ENCODE measurements around the gene PLCG1.

Gene PLCG1

GRCh38 chr20:41200446-41201202 is 63.3 kb downstream of the PLCG1 start:
- H3K36me3 ChIP-seq (ENCODE audit: insufficient read depth, low read length) = no peaks in the 10 kb centered on the region; the same call in 1 of the 2 replicates
- DNase-seq (ENCODE audit: low read depth, low spot score) = no peak
- H3K9ac ChIP-seq (ENCODE audit: insufficient read length) = no peak overlapping the region
- TF ChIP-seq EZH2 (IDR thresholded peaks at IDR 0.05) = no peak
- TF ChIP-seq POLR2AphosphoS5 (IDR thresholded peaks at IDR 0.05; ENCODE audit: borderline replicate concordance, low read depth, low read length) = no peak
- TF ChIP-seq FOXP2 (optimal IDR thresholded peaks at IDR 0.05; ENCODE audit: control extremely low read depth, extremely low read length, insufficient read depth) = no peak
- H3K27ac ChIP-seq = no peak overlapping the region
- H3K9me3 ChIP-seq (ENCODE audit: low read depth, low read length) = peaks cover 9% of the 10 kb centered on the region; the same call in 1 of the 2 replicates
- no peak overlapping the region for H3K4me3 ChIP-seq

- peaks cover 9% of the 10 kb centered on the region; the same call in 1 of the 2 replicates for H3K9me3 ChIP-seq (ENCODE audit: low read depth, low read length)
- no peaks in the 10 kb centered on the region; the same call in 1 of the 2 replicates for H3K36me3 ChIP-seq (ENCODE audit: insufficient read depth, low read length)
- H3K9ac ChIP-seq (ENCODE audit: insufficient read length) = no peak overlapping the region
- TF ChIP-seq FOXP2 (optimal IDR thresholded peaks at IDR 0.05; ENCODE audit: control extremely low read depth, extremely low read length, insufficient read depth) (no peak), EZH2 (IDR thresholded peaks at IDR 0.05) (no peak), POLR2AphosphoS5 (IDR thresholded peaks at IDR 0.05; ENCODE audit: borderline replicate concordance, low read depth, low read length) (no peak)
- no peak overlapping the region for H3K4me3 ChIP-seq
- no peak for DNase-seq (ENCODE audit: low read depth, low spot score)
- no peak overlapping the region for H3K27ac ChIP-seq
Measured at GRCh38 chr20:41201760-41202159, 64.4 kb downstream of the PLCG1 start.

- TF ChIP-seq POLR2AphosphoS5 (IDR thresholded peaks at IDR 0.05; ENCODE audit: borderline replicate concordance, low read depth, low read length) (no peak), FOXP2 (optimal IDR thresholded peaks at IDR 0.05; ENCODE audit: control extremely low read depth, extremely low read length, insufficient read depth) (no peak), EZH2 (IDR thresholded peaks at IDR 0.05) (no peak)
- no peak overlapping the region for H3K9ac ChIP-seq (ENCODE audit: insufficient read length)
- H3K36me3 ChIP-seq (ENCODE audit: insufficient read depth, low read length) = no peaks in the 10 kb centered on the region; the same call in 1 of the 2 replicates
- no peak overlapping the region for H3K27ac ChIP-seq
- DNase-seq (ENCODE audit: low read depth, low spot score) = no peak
- peaks cover 9% of the 10 kb centered on the region; the same call in 1 of the 2 replicates for H3K9me3 ChIP-seq (ENCODE audit: low read depth, low read length)
- H3K4me3 ChIP-seq = no peak overlapping the region
Measured at GRCh38 chr20:41202426-41202825, 65.1 kb downstream of the PLCG1 start.

- no peaks in the 10 kb centered on the region; the same call in 1 of the 2 replicates for H3K36me3 ChIP-seq (ENCODE audit: insufficient read depth, low read length)
- H3K9ac ChIP-seq (ENCODE audit: insufficient read length) = no peak overlapping the region
- no peak for DNase-seq (ENCODE audit: low read depth, low spot score)
- H3K27ac ChIP-seq = no peak overlapping the region
- peaks cover 5% of the 10 kb centered on the region; the same call in 1 of the 2 replicates for H3K9me3 ChIP-seq (ENCODE audit: low read depth, low read length)
- H3K4me3 ChIP-seq = no peak overlapping the region
- TF ChIP-seq EZH2 (IDR thresholded peaks at IDR 0.05) = no peak
- TF ChIP-seq POLR2AphosphoS5 (IDR thresholded peaks at IDR 0.05; ENCODE audit: borderline replicate concordance, low read depth, low read length) = no peak
- TF ChIP-seq FOXP2 (optimal IDR thresholded peaks at IDR 0.05; ENCODE audit: control extremely low read depth, extremely low read length, insufficient read depth) = no peak
Measured at GRCh38 chr20:41203660-41204059, 66.3 kb downstream of the PLCG1 start.

- no peaks in the 10 kb centered on the region; the same call in 1 of the 2 replicates for H3K36me3 ChIP-seq (ENCODE audit: insufficient read depth, low read length)
- no peak overlapping the region for H3K4me3 ChIP-seq
- no peaks in the 10 kb centered on the region for H3K9me3 ChIP-seq (ENCODE audit: low read depth, low read length)
- DNase-seq (ENCODE audit: low read depth, low spot score) = no peak
- no peak overlapping the region for H3K27ac ChIP-seq
- TF ChIP-seq POLR2AphosphoS5 (IDR thresholded peaks at IDR 0.05; ENCODE audit: borderline replicate concordance, low read depth, low read length) (no peak), EZH2 (IDR thresholded peaks at IDR 0.05) (no peak), FOXP2 (optimal IDR thresholded peaks at IDR 0.05; ENCODE audit: control extremely low read depth, extremely low read length, insufficient read depth) (no peak)
- no peak overlapping the region for H3K9ac ChIP-seq (ENCODE audit: insufficient read length)
Measured at GRCh38 chr20:41204304-41205265, 67.2 kb downstream of the PLCG1 start.

GRCh38 chr20:41205313-41205712 is 68.0 kb downstream of the PLCG1 start:
- no peaks in the 10 kb centered on the region for H3K9me3 ChIP-seq (ENCODE audit: low read depth, low read length)
- H3K36me3 ChIP-seq (ENCODE audit: insufficient read depth, low read length) = no peaks in the 10 kb centered on the region; the same call in 1 of the 2 replicates
- H3K27ac ChIP-seq = no peak overlapping the region
- no peak for TF ChIP-seq POLR2AphosphoS5 (IDR thresholded peaks at IDR 0.05; ENCODE audit: borderline replicate concordance, low read depth, low read length)
- no peak overlapping the region for H3K9ac ChIP-seq (ENCODE audit: insufficient read length)
- no peak overlapping the region for H3K4me3 ChIP-seq
- DNase-seq (ENCODE audit: low read depth, low spot score) = no peak

GRCh38 chr20:41213150-41213820 is 75.9 kb downstream of the PLCG1 start:
- DNase-seq (ENCODE audit: low read depth, low spot score) = no peak
- Histone ChIP-seq H3K36me3 (ENCODE audit: insufficient read depth, low read length) (no peaks in the 10 kb centered on the region), H3K9ac (ENCODE audit: insufficient read length) (no peak overlapping the region), H3K4me3 (no peak overlapping the region), H3K27ac (no peak overlapping the region), H3K9me3 (ENCODE audit: low read depth, low read length) (no peaks in the 10 kb centered on the region)
- no peak for TF ChIP-seq EZH2 (IDR thresholded peaks at IDR 0.05)

- no peak overlapping the region for H3K9ac ChIP-seq (ENCODE audit: insufficient read length)
- no peak overlapping the region for H3K27ac ChIP-seq
- no peaks in the 10 kb centered on the region for H3K36me3 ChIP-seq (ENCODE audit: insufficient read depth, low read length)
- no peak overlapping the region for H3K4me3 ChIP-seq
- TF ChIP-seq FOXP2 (optimal IDR thresholded peaks at IDR 0.05; ENCODE audit: control extremely low read depth, extremely low read length, insufficient read depth) (no peak), EZH2 (IDR thresholded peaks at IDR 0.05) (no peak)
- no peaks in the 10 kb centered on the region for H3K9me3 ChIP-seq (ENCODE audit: low read depth, low read length)
- no peak for DNase-seq (ENCODE audit: low read depth, low spot score)
Measured at GRCh38 chr20:41214202-41214601, 76.9 kb downstream of the PLCG1 start.
